ENCODE data around the gene SYNE1. TPM values are rescaled to one million over a fixed set of nuclear protein-coding genes. Genes with fewer than 3 reads are reported as not detected.
"Not testable (repeated sequence)": the region's sequence is repeated elsewhere in the genome, so short reads cannot be mapped to it uniquely, and the experiment has no call there.

Gene SYNE1
- total RNA-seq, 1 donor from 2014 or later = 14.2 TPM

DNA sequence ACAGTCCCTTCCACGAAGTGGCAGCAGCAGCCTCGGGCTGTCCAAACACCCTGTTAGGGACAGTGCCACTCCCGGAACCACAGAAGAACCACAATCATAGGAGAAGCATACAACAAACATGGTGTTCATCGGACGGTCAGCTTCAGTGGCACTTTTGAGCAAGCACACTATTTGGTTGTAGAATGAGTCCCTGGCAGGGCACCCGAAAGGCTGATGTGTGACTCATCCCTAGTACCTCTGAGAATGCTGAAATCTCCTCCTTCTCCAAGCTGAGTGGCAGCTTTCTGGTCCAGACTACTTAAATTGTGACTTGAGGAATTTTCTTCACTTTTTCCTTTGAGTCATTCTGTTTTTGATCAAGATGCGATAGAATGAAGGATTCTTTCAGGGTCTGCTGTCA, 547.2 kb downstream of the SYNE1 start:
- H3K9me3 Mint-ChIP-seq = no peaks in the 10 kb centered on the region

DNA sequence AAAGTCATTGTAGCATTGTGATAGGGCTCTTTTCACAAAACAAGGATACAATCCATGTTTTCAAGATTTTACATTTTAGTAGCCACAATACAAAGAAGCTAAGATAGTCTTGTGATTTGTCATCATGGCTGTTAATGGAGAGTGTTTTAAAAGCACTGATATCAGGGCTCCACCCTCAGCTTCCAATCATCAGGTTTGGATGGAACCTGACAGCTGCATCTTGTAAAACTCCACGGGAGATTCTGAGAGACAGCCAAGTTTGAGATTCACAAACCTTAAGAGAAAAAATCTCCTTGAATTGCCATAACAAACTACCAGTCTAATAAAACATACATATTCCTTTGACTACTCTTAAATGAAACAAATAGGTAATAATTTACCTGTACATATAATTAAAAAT, 549.5 kb downstream of the SYNE1 start:
- Mint-ChIP-seq H3K36me3 (ENCODE audit: low read depth) (no peaks in the 10 kb centered on the region), H3K4me3 (ENCODE audit: low read depth) (no peak overlapping the region), H3K27ac (no peak overlapping the region), H3K4me1 (ENCODE audit: low read depth) (no peaks in the 10 kb centered on the region), H3K9me3 (no peaks in the 10 kb centered on the region), H3K27me3 (ENCODE audit: low read depth) (peaks cover 5% of the 10 kb centered on the region)
- intact Hi-C loops (cut with micrococcal nuclease) = no loop called here
- DNase-seq (ENCODE audit: low spot score) = no peak

More for the DNA sequence above, 547.2 kb downstream of the SYNE1 start:
- intact Hi-C loops (cut with micrococcal nuclease) = no loop called here
- Mint-ChIP-seq H3K4me3 (ENCODE audit: low read depth) (no peak overlapping the region), H3K27ac (no peak overlapping the region), H3K4me1 (ENCODE audit: low read depth) (no peaks in the 10 kb centered on the region), H3K36me3 (ENCODE audit: low read depth) (no peaks in the 10 kb centered on the region), H3K27me3 (ENCODE audit: low read depth) (peaks cover 5% of the 10 kb centered on the region)
- DNase-seq (ENCODE audit: low spot score) = no peak

DNA sequence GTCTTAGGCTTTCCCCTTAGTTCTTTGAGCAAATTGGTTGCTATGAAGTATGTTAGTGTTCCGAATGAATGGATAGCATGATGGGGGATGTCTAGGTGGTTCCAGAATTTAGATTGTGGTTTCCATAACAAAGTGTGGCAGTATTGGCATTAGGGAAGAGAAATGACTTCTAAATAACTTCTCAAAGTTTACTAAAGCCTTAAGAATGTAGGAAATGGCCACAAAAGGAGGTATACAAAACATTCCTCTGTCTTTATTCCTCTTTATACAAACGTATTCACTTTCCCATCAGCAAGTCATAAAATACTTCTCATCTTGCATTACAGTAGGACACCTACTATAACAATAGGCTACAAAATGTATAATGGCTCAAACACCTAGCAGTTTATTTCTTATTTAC, 550.1 kb downstream of the SYNE1 start:
- H3K36me3 Mint-ChIP-seq (ENCODE audit: low read depth) = no peaks in the 10 kb centered on the region
- DNase-seq (ENCODE audit: low spot score) = no peak
- no peak overlapping the region for H3K27ac Mint-ChIP-seq
- no peak overlapping the region for H3K4me3 Mint-ChIP-seq (ENCODE audit: low read depth)
- H3K27me3 Mint-ChIP-seq (ENCODE audit: low read depth) = peaks cover 5% of the 10 kb centered on the region
- intact Hi-C loops (cut with micrococcal nuclease) = no loop called here
- H3K9me3 Mint-ChIP-seq = no peaks in the 10 kb centered on the region
- H3K4me1 Mint-ChIP-seq (ENCODE audit: low read depth) = no peaks in the 10 kb centered on the region

DNA sequence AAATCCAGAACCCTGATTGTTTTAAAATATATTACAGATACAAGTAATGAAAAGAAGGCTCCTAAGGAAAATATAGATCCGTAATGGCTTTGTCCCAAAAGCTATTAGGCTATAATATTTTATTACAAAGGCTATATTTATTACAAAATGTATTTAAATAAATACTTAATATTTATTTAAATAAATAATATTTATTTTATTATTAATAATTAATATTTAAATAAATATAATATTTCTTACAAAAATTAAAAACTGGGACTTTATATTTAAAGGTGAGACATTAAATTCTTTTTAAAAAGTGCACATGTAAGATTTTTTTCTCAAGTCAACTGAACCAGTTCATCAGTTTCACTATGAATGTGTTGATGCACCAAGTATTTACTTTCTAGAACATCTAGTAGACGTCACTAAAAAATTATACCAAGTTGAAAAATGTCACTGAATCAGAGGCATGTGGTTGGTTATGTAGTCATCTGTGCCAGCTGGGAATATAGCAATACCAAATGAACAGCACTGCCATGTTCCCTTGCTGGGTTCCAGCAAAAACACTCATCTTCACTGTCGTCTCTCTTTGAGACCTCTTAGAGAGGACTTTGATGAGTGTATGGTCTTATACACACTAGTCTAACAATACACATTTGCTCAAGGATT, 550.8 kb downstream of the SYNE1 start:
- no peak for DNase-seq (ENCODE audit: low spot score)
- H3K4me3 Mint-ChIP-seq (ENCODE audit: low read depth) = no peak overlapping the region
- H3K27me3 Mint-ChIP-seq (ENCODE audit: low read depth) = peaks cover 6% of the 10 kb centered on the region
- no peaks in the 10 kb centered on the region for H3K36me3 Mint-ChIP-seq (ENCODE audit: low read depth)
- H3K4me1 Mint-ChIP-seq (ENCODE audit: low read depth) = no peaks in the 10 kb centered on the region
- H3K9me3 Mint-ChIP-seq = peaks cover 1% of the 10 kb centered on the region
- intact Hi-C loops (cut with micrococcal nuclease) = no loop called here
- no peak overlapping the region for H3K27ac Mint-ChIP-seq

DNA sequence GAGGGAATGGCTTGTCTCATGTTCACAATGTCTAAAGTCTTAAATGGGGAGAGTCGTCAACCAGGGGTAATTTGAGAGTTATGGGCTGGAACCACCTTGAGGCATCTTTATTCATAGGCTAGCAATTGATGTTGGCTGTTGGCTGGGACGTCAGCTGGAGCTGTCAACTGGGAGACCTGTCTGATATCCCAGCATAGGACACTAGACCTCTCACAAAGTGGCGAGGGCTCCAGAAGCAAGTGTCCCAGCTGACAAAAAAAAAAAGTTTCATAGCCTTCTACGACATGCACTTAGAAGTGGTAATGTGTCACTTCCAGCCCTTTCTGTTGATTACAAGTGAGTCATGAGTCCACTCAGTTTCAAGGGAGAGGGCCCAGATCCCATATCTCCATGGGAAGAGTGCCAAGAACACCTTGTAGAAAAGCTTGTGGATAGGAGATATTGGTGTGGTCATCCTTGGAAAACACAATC, 551.7 kb downstream of the SYNE1 start:
- Mint-ChIP-seq H3K4me1 (ENCODE audit: low read depth) (no peaks in the 10 kb centered on the region), H3K9me3 (peaks cover 6% of the 10 kb centered on the region), H3K4me3 (ENCODE audit: low read depth) (no peak overlapping the region), H3K27me3 (ENCODE audit: low read depth) (peaks cover 7% of the 10 kb centered on the region), H3K36me3 (ENCODE audit: low read depth) (no peaks in the 10 kb centered on the region), H3K27ac (no peak overlapping the region)
- no peak for DNase-seq (ENCODE audit: low spot score)
- intact Hi-C loops (cut with micrococcal nuclease) = no loop called here

DNA sequence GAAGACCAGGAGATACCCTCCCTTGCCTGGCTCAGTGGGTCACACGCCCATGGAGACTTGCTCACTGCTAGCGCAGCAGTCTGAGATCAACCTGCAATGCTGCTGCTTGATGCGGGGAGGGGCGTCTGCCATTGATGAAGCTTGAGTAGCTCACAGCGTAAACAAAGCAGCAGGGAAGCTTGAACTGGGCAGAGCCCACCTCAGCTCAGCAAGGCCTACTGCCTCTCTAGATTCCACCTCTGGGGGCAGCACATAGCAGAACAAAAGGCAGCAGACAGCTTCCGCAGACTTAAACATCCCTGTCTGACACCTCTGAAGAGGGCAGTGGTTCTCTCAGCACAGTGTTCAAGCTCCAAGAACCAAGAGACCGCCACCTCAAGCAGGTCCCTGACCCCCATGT, 558.4 kb downstream of the SYNE1 start:
- no peak for DNase-seq (ENCODE audit: low spot score)
- intact Hi-C loops (cut with micrococcal nuclease) = no loop called here
- Mint-ChIP-seq H3K27ac (no peak overlapping the region), H3K27me3 (ENCODE audit: low read depth) (peaks cover 2% of the 10 kb centered on the region), H3K4me3 (ENCODE audit: low read depth) (no peak overlapping the region), H3K36me3 (ENCODE audit: low read depth) (no peaks in the 10 kb centered on the region), H3K9me3 (peaks cover 30% of the 10 kb centered on the region), H3K4me1 (ENCODE audit: low read depth) (no peaks in the 10 kb centered on the region)

DNA sequence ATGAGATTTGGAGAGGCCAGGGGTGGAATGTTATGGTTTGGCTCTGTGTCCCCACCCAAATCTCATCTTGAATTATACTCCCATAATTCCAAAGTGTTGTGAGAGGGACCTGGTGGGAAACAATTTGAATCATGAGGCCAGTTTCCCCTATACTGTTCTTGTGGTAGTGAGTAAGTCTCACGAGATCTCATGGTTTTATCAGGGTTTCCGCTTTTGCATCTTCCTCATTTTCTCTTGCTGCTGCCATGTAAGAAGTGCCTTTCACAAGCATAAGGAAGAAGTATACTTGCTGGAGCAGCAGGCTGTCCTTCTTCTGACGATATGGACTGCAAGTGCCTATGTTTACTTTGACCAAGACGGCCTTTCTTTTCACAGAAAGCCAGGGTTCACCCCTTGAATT, 559.2 kb downstream of the SYNE1 start:
- intact Hi-C loops (cut with micrococcal nuclease) = no loop called here
- Mint-ChIP-seq H3K27ac (no peak overlapping the region), H3K9me3 (peaks cover 30% of the 10 kb centered on the region), H3K4me3 (ENCODE audit: low read depth) (no peak overlapping the region), H3K27me3 (ENCODE audit: low read depth) (peaks cover 2% of the 10 kb centered on the region), H3K4me1 (ENCODE audit: low read depth) (no peaks in the 10 kb centered on the region), H3K36me3 (ENCODE audit: low read depth) (no peaks in the 10 kb centered on the region)
- DNase-seq (ENCODE audit: low spot score) = no peak

DNA sequence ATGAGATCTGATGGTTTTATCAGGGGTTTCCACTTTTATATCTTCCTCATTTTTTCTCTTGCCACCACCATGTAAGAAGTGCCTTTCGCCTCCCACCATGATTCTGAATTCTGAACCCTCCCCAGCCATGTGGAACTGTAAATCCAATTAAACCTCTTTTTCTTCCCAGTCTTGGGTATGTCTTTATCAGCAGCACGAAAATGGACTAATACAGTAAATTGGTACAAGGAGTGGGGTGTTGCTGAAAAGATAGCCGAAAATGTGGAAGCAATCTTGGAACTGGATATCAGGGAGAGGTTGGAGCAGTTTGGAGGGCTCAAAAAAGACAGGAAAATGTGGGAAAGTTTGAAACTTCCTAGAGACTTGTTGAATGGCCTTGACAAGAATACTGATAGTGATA, 560.9 kb downstream of the SYNE1 start:
- H3K9me3 Mint-ChIP-seq = peaks cover 28% of the 10 kb centered on the region
- intact Hi-C loops (cut with micrococcal nuclease); H3K4me1 Mint-ChIP-seq (ENCODE audit: low read depth); H3K27me3 Mint-ChIP-seq (ENCODE audit: low read depth); H3K36me3 Mint-ChIP-seq (ENCODE audit: low read depth); H3K4me3 Mint-ChIP-seq (ENCODE audit: low read depth); DNase-seq (ENCODE audit: low spot score); H3K27ac Mint-ChIP-seq: not testable (repeated sequence)

DNA sequence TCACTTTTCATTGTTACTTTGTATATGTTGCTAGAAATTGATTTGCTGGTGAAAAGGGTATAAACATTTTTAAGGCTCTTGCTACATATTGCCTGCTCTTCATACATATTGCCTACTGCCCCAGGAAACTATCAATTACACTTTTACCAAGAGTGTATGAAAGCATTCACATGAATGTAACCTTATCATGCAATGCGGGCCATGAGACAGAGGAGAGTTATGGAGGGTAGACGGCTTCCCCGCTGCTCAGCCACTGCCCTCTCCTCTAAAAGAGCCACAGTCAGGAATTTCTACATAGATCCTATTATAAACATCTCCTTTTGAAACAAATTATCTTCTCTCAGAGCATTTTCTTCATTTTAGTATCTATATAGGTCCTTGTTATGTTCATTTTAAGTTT, 565.3 kb downstream of the SYNE1 start:
- Mint-ChIP-seq H3K36me3 (ENCODE audit: low read depth) (no peaks in the 10 kb centered on the region), H3K27me3 (ENCODE audit: low read depth) (peaks cover 2% of the 10 kb centered on the region), H3K27ac (no peak overlapping the region), H3K4me1 (ENCODE audit: low read depth) (no peaks in the 10 kb centered on the region), H3K4me3 (ENCODE audit: low read depth) (no peak overlapping the region), H3K9me3 (peaks cover 15% of the 10 kb centered on the region)
- no peak for DNase-seq (ENCODE audit: low spot score)
- intact Hi-C loops (cut with micrococcal nuclease) = no loop called here

Other genes starting within 250 kb of the SYNE1 start
- gene MYCT1, start 60.5 kb upstream of the SYNE1 start, total RNA-seq = not detected in 2 replicates
- not detected in 2 replicates for gene VIP, start 113.4 kb upstream of the SYNE1 start, total RNA-seq

All from activated T-helper 2 cell treated with anti-CD3 and anti-CD28 coated beads, Interferon-gamma antibody, Interleukin-2, Interleukin-4, amounts not matched to agents 10 μg/mL and 5 μg/mL and 100 μg/mL, durations not matched to agents 14 hours and 24 hours and 36 hours (primary cell).